HepG2 (cell line): ENCODE measurements around the gene TXNRD2. TPM values are rescaled to one million over a fixed set of nuclear protein-coding genes. Genes with fewer than 3 reads are reported as not detected.

Experiments
- CEBPB ChIP-seq: IDR thresholded peaks from 2 replicates; pipeline ENCODE4 v1.6.1; 2011; ENCODE audit warnings: low read depth, low read length, improper control_type of control experiment, borderline replicate concordance
- CEBPZ ChIP-seq: IDR thresholded peaks from 2 replicates; pipeline ENCODE4 v1.6.1; 2012; ENCODE audit warnings: low read length, improper control_type of control experiment
- DNMT1 ChIP-seq: sonication (generic); formaldehyde crosslinking; IDR thresholded peaks from 2 replicates; pipeline ENCODE4 v1.5.1; 2020; ENCODE audit warnings: mild to moderate bottlenecking, missing genetic modification reagents
- EEA1 ChIP-seq: sonication (generic); formaldehyde crosslinking; IDR thresholded peaks from 2 replicates; pipeline ENCODE4 v1.5.1; 2020; ENCODE audit warnings: mild to moderate bottlenecking, missing genetic modification reagents, borderline replicate concordance
- GATAD2A ChIP-seq: IDR thresholded peaks from 2 replicates; pipeline ENCODE4 v1.6.1; 2016
- HMG20B ChIP-seq: conservative IDR thresholded peaks from 2 replicates; pipeline ENCODE4 v1.6.1; 2016; ENCODE audit warnings: missing genetic modification reagents, missing compliant biosample characterization
- NFIC ChIP-seq: IDR thresholded peaks from 2 replicates; pipeline ENCODE4 v1.6.1; 2012; ENCODE audit warnings: mild to moderate bottlenecking, low read length, inconsistent platforms
- SUZ12 ChIP-seq: fragments of 150-350 bp; IDR thresholded peaks from 2 replicates; pipeline ENCODE4 v1.6.1; 2014; ENCODE audit warnings: low read depth, low read length
- ZKSCAN5 ChIP-seq: sonication (generic); formaldehyde crosslinking; IDR thresholded peaks from 2 replicates; pipeline ENCODE4 v1.5.1; 2020; ENCODE audit warnings: mild to moderate bottlenecking, missing genetic modification reagents
- ZNF567 ChIP-seq: sonication (generic); formaldehyde crosslinking; IDR thresholded peaks from 2 replicates; pipeline ENCODE4 v1.8.1; 2023; ENCODE audit warnings: mild to moderate bottlenecking, missing genetic modification reagents, borderline replicate concordance
- ZNF678 ChIP-seq: sonication (generic); formaldehyde crosslinking; IDR thresholded peaks from 2 replicates; pipeline ENCODE4 v1.4.0; 2020; ENCODE audit warnings: mild to moderate bottlenecking, missing genetic modification reagents
- ZSCAN22 ChIP-seq: sonication (generic); formaldehyde crosslinking; IDR thresholded peaks from 2 replicates; pipeline ENCODE4 v1.4.0; 2020; ENCODE audit warnings: mild to moderate bottlenecking, missing genetic modification reagents
- polyA plus RNA-seq, 8 experiments: library from polyadenylated mRNA; depleted of rRNA in 3 of 8; stranded (reverse) in 7 of 8; unstranded in 1 of 8; fragments of >200 nt; fragmentation: Illumina TruSeq in 4 of 8; extraction: Trizol in 4 of 8; gene quantifications; 2 replicates each; pipeline versions ENCODE4 v1.2.1 to v1.2.3, GENCODE V29; 2011 to 2016; ENCODE audit warnings: low read depth in 4 of 8, missing spikeins in 1 of 8, mixed read lengths in 1 of 8; ENCODE audit not compliant: insufficient read depth in 1 of 8
- total RNA-seq, 5 experiments: library from RNA; depleted of rRNA; stranded (reverse); fragments of >200 nt; fragmentation: Illumina TruSeq; extraction: Trizol; gene quantifications; 2 replicates each; pipeline ENCODE4 v1.2.3, GENCODE V29; 2016; ENCODE audit warnings: low read depth in 1 of 5

TXNRD2 gene
- total and polyA plus RNA-seq, 2 of the 13 experiments (the other 11 are each of a cell fraction or from before 2014, with no cell fraction given), result 17.5 to 18.6 TPM

DNA sequence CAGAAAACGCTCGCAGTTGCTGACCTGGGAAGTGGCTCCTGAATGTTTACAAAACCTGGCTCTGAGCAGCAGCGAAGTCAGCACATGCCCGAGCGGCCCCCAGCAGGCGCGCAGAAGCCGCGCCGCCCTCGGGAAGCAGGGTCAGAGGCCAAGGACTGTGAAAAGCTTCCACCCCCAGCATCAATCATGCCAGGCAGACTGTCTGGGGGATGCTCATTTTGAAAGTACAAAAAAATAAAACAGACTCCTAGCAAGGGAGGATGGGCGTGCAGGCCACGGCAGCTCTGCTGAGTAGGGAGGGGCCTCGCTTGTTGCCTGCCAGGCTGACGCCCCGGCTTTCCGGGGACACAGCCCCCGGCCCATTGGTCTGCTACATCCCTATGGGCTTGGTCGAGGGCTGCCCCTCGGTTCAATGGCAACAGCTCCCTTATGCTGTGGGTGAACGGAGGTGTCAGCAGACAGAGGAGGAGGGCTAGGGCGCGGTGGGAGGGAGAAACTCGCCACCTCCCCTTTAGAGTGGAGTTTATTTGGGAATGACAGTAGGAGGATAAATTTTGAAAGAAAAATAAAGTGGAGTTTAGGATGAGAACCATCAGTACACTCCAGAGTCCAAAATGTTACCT lies 49.2 kb downstream of the TXNRD2 start (continued):
- TF ChIP-seq CEBPZ (no peak), EEA1 (CRISPR knock-in tag) (peak; percentile 99; the same call in 1 of the 2 replicates), GATAD2A (peak; percentile 73), SUZ12 (no peak), CEBPB (no peak), ZNF678 (CRISPR knock-in tag) (peak; percentile 97; the same call in 1 of the 2 replicates), NFIC (no peak), ZSCAN22 (CRISPR knock-in tag) (peak; percentile 70; the same call in 1 of the 2 replicates), ZNF567 (CRISPR knock-in tag) (no peak), HMG20B (CRISPR knock-in tag) (peak; percentile 86), ZKSCAN5 (CRISPR knock-in tag) (no peak), DNMT1 (CRISPR knock-in tag) (peak; percentile 59; the same call in 1 of the 2 replicates)
